NCI-H2107 treated with DMSO at 0.1 percent for 48 hours (cell line): ENCODE results near the gene PLSCR2.
"Not testable (repeated sequence)": the region's sequence is repeated elsewhere in the genome, so short reads cannot be mapped to it uniquely, and the experiment has no call there.

Experiments
- DNase-seq: peaks from one replicate; lab custom pipeline; 2025; ENCODE audit not compliant: unreplicated experiment; lab: John Stamatoyannopoulos, UW

PLSCR2 gene

GRCh38 chr3:146469150-146470017, at the start of gene PLSCR2:
TSS of gene PLSCR2 (minus strand) at chr3:146469561. CDS start at chr3:146459904, 9,657 bp downstream.
- DNase-seq: peak; percentile 79

GRCh38 chr3:146517684-146518435, 48.5 kb upstream of the PLSCR2 start:
- DNase-seq: no peak

- DNase-seq: no peak
Observed at GRCh38 chr3:146513386-146514051, 44.2 kb upstream of the PLSCR2 start.

- no peak for DNase-seq
Observed at GRCh38 chr3:146511402-146512134, 42.2 kb upstream of the PLSCR2 start.

GRCh38 chr3:146507331-146508120, 38.2 kb upstream of the PLSCR2 start:
- no peak for DNase-seq

GRCh38 chr3:146505516-146505915, 36.2 kb upstream of the PLSCR2 start:
- no peak for DNase-seq

- no peak for DNase-seq
Observed at GRCh38 chr3:146504498-146505197, 35.3 kb upstream of the PLSCR2 start.

GRCh38 chr3:146503461-146504202, 34.3 kb upstream of the PLSCR2 start:
- DNase-seq: peak; percentile 64

- no peak for DNase-seq
Observed at GRCh38 chr3:146502887-146503460, 33.6 kb upstream of the PLSCR2 start.

- no peak for DNase-seq
Observed at GRCh38 chr3:146501752-146502151, 32.4 kb upstream of the PLSCR2 start.

- DNase-seq: no peak
Observed at GRCh38 chr3:146499701-146500100, 30.3 kb upstream of the PLSCR2 start.

GRCh38 chr3:146498002-146498736, 28.8 kb upstream of the PLSCR2 start:
- DNase-seq: no peak

- not testable (repeated sequence) for DNase-seq
Observed at GRCh38 chr3:146497145-146497843, 27.9 kb upstream of the PLSCR2 start.

GRCh38 chr3:146496726-146497125, 27.4 kb upstream of the PLSCR2 start:
- DNase-seq: no peak

- DNase-seq: no peak
Observed at GRCh38 chr3:146496251-146496650, 26.9 kb upstream of the PLSCR2 start.

GRCh38 chr3:146493761-146494160, 24.4 kb upstream of the PLSCR2 start:
- DNase-seq: no peak

- DNase-seq: no peak
Observed at GRCh38 chr3:146493221-146493620, 23.9 kb upstream of the PLSCR2 start.
